IMR-90 (cell line): Measurements from ENCODE around the gene TMEM245. TPM values are rescaled to one million over a fixed set of nuclear protein-coding genes. Genes with fewer than 3 reads are reported as not detected.

Source experiments
- ATAC-seq: fragments of 200-7000 bp; cut with Tn5 transposase; 2 replicates; pipeline ENCODE4 v1.9.1; 2020; ENCODE audit warnings: low read depth, mild to moderate bottlenecking, moderate library complexity
- BruUV-seq: library from RNA; stranded (reverse); fragments of 400-500 nt; replicated peaks from 2 replicates; lab custom pipeline; 2021; lab: Mats Ljungman, UMichigan
- CTCF ChIA-PET: fragments of 300-600 bp; formaldehyde crosslinking; extraction: SDS; loops from one replicate; lab custom pipeline; 2021; ENCODE audit warnings: antibody characterized with exemption; lab: Yijun Ruan, JAX
- POLR2A ChIA-PET: fragments of 300-600 bp; sonication (Branson Sonifier 250); formaldehyde crosslinking; loops from one replicate; lab custom pipeline; 2022; ENCODE audit warnings: antibody characterized with exemption; ENCODE audit not compliant: unreplicated experiment; lab: Charles Lee
- DNase-seq: peaks from one replicate; pipeline ENCODE4 v3.0.0; 2013
- H2AFZ ChIP-seq: replicated peaks from 2 replicates; pipeline ENCODE3; 2013; ENCODE audit warnings: low read length, mild to moderate bottlenecking; ENCODE audit not compliant: poor library complexity
- H2AK5ac ChIP-seq: 2 replicates; pipeline ENCODE4 v1.6.1; 2013; ENCODE audit warnings: low read depth, low read length, inconsistent platforms
- H2AK9ac ChIP-seq: replicated peaks from 2 replicates; pipeline ENCODE3; 2013; ENCODE audit warnings: mild to moderate bottlenecking, low read depth, low read length, moderate library complexity; ENCODE audit not compliant: poor library complexity
- H2BK120ac ChIP-seq: 2 replicates; pipeline ENCODE4 v1.6.1; 2013; ENCODE audit warnings: low read depth, low read length, inconsistent platforms
- H2BK15ac ChIP-seq: 3 replicates; pipeline ENCODE4 v1.6.1; 2013; ENCODE audit warnings: low read depth, low read length, inconsistent platforms
- H2BK20ac ChIP-seq: 2 replicates; pipeline ENCODE4 v1.6.1; 2013; ENCODE audit warnings: low read depth, mild to moderate bottlenecking, inconsistent platforms, low read length, moderate library complexity
- H2BK5ac ChIP-seq: 2 replicates; pipeline ENCODE4 v1.6.1; 2013; ENCODE audit warnings: mild to moderate bottlenecking, low read depth, low read length, inconsistent platforms; ENCODE audit not compliant: poor library complexity, severe bottlenecking
- H3K14ac ChIP-seq: replicated peaks from 2 replicates; pipeline ENCODE4 v1.6.1; 2013; ENCODE audit warnings: low read depth, low read length, inconsistent platforms
- H3K18ac ChIP-seq: 2 replicates; pipeline ENCODE4 v1.6.1; 2013; ENCODE audit warnings: low read depth, low read length, control low read depth
- H3K23ac ChIP-seq: 2 replicates; pipeline ENCODE4 v1.6.1; 2013; ENCODE audit warnings: low read depth, low read length, inconsistent platforms
- H3K27ac ChIP-seq: 2 replicates; pipeline ENCODE4 v1.5.1; 2013; ENCODE audit warnings: mild to moderate bottlenecking, control low read depth, low read length; ENCODE audit not compliant: insufficient read depth
- H3K27me3 ChIP-seq: 2 replicates; pipeline ENCODE4 v1.6.1; 2013; ENCODE audit warnings: low read length; ENCODE audit not compliant: control insufficient read depth, insufficient read depth
- H3K36me3 ChIP-seq: 2 replicates; pipeline ENCODE4 v1.6.1; 2013; ENCODE audit warnings: low read length, mixed read lengths; ENCODE audit not compliant: control insufficient read depth, insufficient read depth
- H3K4ac ChIP-seq: 2 replicates; pipeline ENCODE4 v1.6.1; 2013; ENCODE audit warnings: low read depth, low read length, inconsistent platforms
- H3K4me1 ChIP-seq: 2 replicates; pipeline ENCODE4 v1.6.1; 2013; ENCODE audit warnings: low read length, mixed read lengths; ENCODE audit not compliant: control insufficient read depth, insufficient read depth
- H3K4me2 ChIP-seq: 2 replicates; pipeline ENCODE4 v1.6.1; 2013; ENCODE audit warnings: low read depth, mild to moderate bottlenecking, control low read depth, low read length, moderate library complexity
- H3K4me3 ChIP-seq: 2 replicates; pipeline ENCODE4 v1.5.1; 2013; ENCODE audit warnings: low read depth, mild to moderate bottlenecking, control low read depth, low read length, moderate library complexity; ENCODE audit not compliant: insufficient read depth
- H3K56ac ChIP-seq: 2 replicates; pipeline ENCODE4 v1.6.1; 2013; ENCODE audit warnings: low read length, inconsistent platforms; ENCODE audit not compliant: insufficient read depth; ENCODE audit errors: extremely low read depth
- H3K79me1 ChIP-seq, 2 experiments: 2 replicates each; pipeline ENCODE4 v1.6.1; 2013; ENCODE audit warnings: low read length in 2 of 2, inconsistent platforms in 1 of 2, low read depth in 1 of 2
- H3K9ac ChIP-seq: 2 replicates; pipeline ENCODE4 v1.6.1; 2013; ENCODE audit warnings: low read depth, low read length, control low read depth
- H3K9me1 ChIP-seq: 2 replicates; pipeline ENCODE4 v1.6.1; 2013; ENCODE audit warnings: low read length, inconsistent platforms; ENCODE audit not compliant: insufficient read depth
- H3K9me3 ChIP-seq: 2 replicates; pipeline ENCODE4 v1.6.1; 2013; ENCODE audit warnings: low read length; ENCODE audit not compliant: control insufficient read depth, insufficient read depth
- H4K20me1 ChIP-seq: 2 replicates; pipeline ENCODE4 v1.6.1; 2013; ENCODE audit warnings: low read length, inconsistent platforms; ENCODE audit not compliant: insufficient read depth
- H4K5ac ChIP-seq: 2 replicates; pipeline ENCODE4 v1.6.1; 2013; ENCODE audit warnings: mild to moderate bottlenecking, low read depth, low read length, control low read depth
- H4K8ac ChIP-seq, 2 experiments: 2 replicates each; pipeline ENCODE4 v1.6.1; 2013; ENCODE audit warnings: low read depth in 2 of 2, low read length in 2 of 2, control low read depth in 1 of 2, inconsistent platforms in 1 of 2
- H4K91ac ChIP-seq: 2 replicates; pipeline ENCODE4 v1.6.1; 2013; ENCODE audit warnings: low read depth, low read length, inconsistent platforms; ENCODE audit not compliant: insufficient read depth
- CEBPB ChIP-seq: IDR thresholded peaks from 2 replicates; pipeline ENCODE4 v1.6.1; 2012; ENCODE audit warnings: low read depth, low read length, improper control_type of control experiment
- CHD1 ChIP-seq: IDR thresholded peaks from 2 replicates; pipeline ENCODE4 v1.6.1; 2012; ENCODE audit warnings: low read depth, low read length, improper control_type of control experiment
- CTCF ChIP-seq: conservative IDR thresholded peaks from 2 replicates; pipeline ENCODE4 v1.5.1; 2012; ENCODE audit warnings: mild to moderate bottlenecking, low read depth, low read length, improper control_type of control experiment
- ELK1 ChIP-seq: fragments of 150-350 bp; IDR thresholded peaks from 2 replicates; pipeline ENCODE4 v1.6.1; 2016; ENCODE audit warnings: low read depth, mild to moderate bottlenecking, low read length, moderate library complexity, borderline replicate concordance
- MAFK ChIP-seq: IDR thresholded peaks from 2 replicates; pipeline ENCODE4 v1.6.1; 2012; ENCODE audit warnings: low read depth, low read length, improper control_type of control experiment
- MAZ ChIP-seq: IDR thresholded peaks from 2 replicates; pipeline ENCODE4 v1.6.1; 2012; ENCODE audit warnings: low read depth, mild to moderate bottlenecking, low read length, improper control_type of control experiment, moderate library complexity, borderline replicate concordance
- NFE2L2 ChIP-seq: fragments of 150-350 bp; IDR thresholded peaks from 2 replicates; pipeline ENCODE4 v1.6.1; 2016; ENCODE audit warnings: low read depth, mild to moderate bottlenecking, low read length
- POLR2A ChIP-seq: IDR thresholded peaks from 2 replicates; pipeline ENCODE4 v1.6.1; 2012; ENCODE audit warnings: mild to moderate bottlenecking, low read depth, low read length
- RAD21 ChIP-seq: IDR thresholded peaks from 2 replicates; pipeline ENCODE4 v1.6.1; 2012; ENCODE audit warnings: low read length, improper control_type of control experiment
- RCOR1 ChIP-seq: IDR thresholded peaks from 2 replicates; pipeline ENCODE4 v1.6.1; 2012; ENCODE audit warnings: mild to moderate bottlenecking, low read length, improper control_type of control experiment; ENCODE audit not compliant: insufficient replicate concordance
- RFX5 ChIP-seq: IDR thresholded peaks from 2 replicates; pipeline ENCODE4 v1.8.0; 2012; ENCODE audit warnings: low read depth, mild to moderate bottlenecking, low read length, moderate library complexity
- SMC3 ChIP-seq: fragments of 150-350 bp; IDR thresholded peaks from 2 replicates; pipeline ENCODE4 v1.6.1; 2016; ENCODE audit warnings: low read depth, mild to moderate bottlenecking, antibody characterized with exemption, low read length, moderate library complexity
- USF2 ChIP-seq: fragments of 150-350 bp; IDR thresholded peaks from 2 replicates; pipeline ENCODE4 v1.6.1; 2017; ENCODE audit warnings: mild to moderate bottlenecking, antibody characterized with exemption, low read length, low read depth
- WGBS, 2 experiments: methylation state at CpG; one replicate each; pipeline versions ENCODE4 v1.1.5 to v1.1.7; 2013; ENCODE audit warnings: missing lambda C conversion rate in 2 of 2; ENCODE audit not compliant: insufficient read length in 1 of 2; ENCODE audit errors: extremely low coverage in 2 of 2; 5-methylcytosine and 5-hydroxymethylcytosine counted together
- dilution Hi-C: fragments of 300-500 bp; cut with HindIII; formaldehyde crosslinking; loops from one replicate; pipeline ENCODE4 v1.14.3; 2018; ENCODE audit warnings: low sequenced_read_pairs; ENCODE audit not compliant: unreplicated experiment
- in situ Hi-C: fragments of 300-500 bp; cut with MboI; formaldehyde crosslinking; loops from 3 replicates; pipeline ENCODE4 v1.14.3; 2019; ENCODE audit warnings: low sequenced_read_pairs, inconsistent platforms, mixed read lengths
- intact Hi-C: fragments of 100-400 bp; cut with micrococcal nuclease; formaldehyde crosslinking; loops from 2 replicates; pipeline ENCODE4 v1.10.0; 2022
- polyA plus RNA-seq, 3 experiments: library from polyadenylated mRNA; depleted of rRNA; stranded (reverse); fragments of >200 nt; gene quantifications; 2 replicates each; pipeline ENCODE4 v1.2.3, GENCODE V29; 2012; ENCODE audit warnings: low replicate concordance in 1 of 3
- total RNA-seq: library from RNA; depleted of rRNA; stranded (reverse); fragments of >200 nt; gene quantifications from 2 replicates; pipeline ENCODE4 v1.2.3, GENCODE V29; 2012

The TMEM245 gene
- total and polyA plus RNA-seq, 2 of the 4 experiments (the other 2 are of a cell fraction): 24.8 to 57.9 TPM

GRCh38 chr9:109028457-109028856 is 91.3 kb downstream of the TMEM245 start:
- Histone ChIP-seq H3K9ac (no peak overlapping the region), H4K91ac (no peak overlapping the region), H3K36me3 (peaks cover 7% of the 10 kb centered on the region), H2BK120ac (no peak overlapping the region), H3K4ac (no peak overlapping the region), H2AK5ac (no peak overlapping the region), H3K4me2 (no peak overlapping the region), H3K79me1 (peaks cover 39 to 65% of the 10 kb centered on the region in 2 experiments), H2BK20ac (no peak overlapping the region), H3K27ac (no peak overlapping the region), H2AFZ (no peak overlapping the region), H4K8ac (no peak overlapping the region), H2BK5ac (no peak overlapping the region), H4K5ac (no peak overlapping the region), H2BK15ac (no peak overlapping the region), H3K27me3 (no peaks in the 10 kb centered on the region), H3K18ac (no peak overlapping the region), H3K56ac (no peak overlapping the region), H3K23ac (no peak overlapping the region), H3K14ac (no peak overlapping the region), H3K9me1 (peaks cover 8% of the 10 kb centered on the region; the same call in 1 of the 2 replicates), H3K9me3 (no peaks in the 10 kb centered on the region), H4K20me1 (no peaks in the 10 kb centered on the region), H3K4me3 (no peak overlapping the region), H3K4me1 (peaks cover 3% of the 10 kb centered on the region), H2AK9ac (no peak overlapping the region)
- POLR2A ChIA-PET: no interaction called here
- DNase-seq (no peak), ATAC-seq (no peak)
- intact Hi-C loops: no loop called here
- CTCF ChIA-PET: no interaction called here
- dilution Hi-C loops: no loop called here
- WGBS, 2 experiments: no CpG with 5 or more reads among the region's 4 CpGs
- in situ Hi-C loops: no loop called here
- no TSS peak for BruUV-seq
- TF ChIP-seq USF2 (no peak), CHD1 (no peak), CTCF (no peak), RFX5 (no peak), SMC3 (no peak), MAZ (no peak), NFE2L2 (no peak), RCOR1 (no peak), RAD21 (no peak), ELK1 (no peak), POLR2A (no peak), MAFK (no peak), CEBPB (no peak)
